Suprapubic skin (tissue), 4 donors: ENCODE measurements around the gene MCF2L2.
"Not testable (repeated sequence)": the region's sequence is repeated elsewhere in the genome, so short reads cannot be mapped to it uniquely, and the experiment has no call there.

ENCODE experiments used
- EP300 ChIP-seq: sonication (generic); formaldehyde crosslinking; IDR thresholded peaks from one replicate; pipeline ENCODE4 v1.6.1; 2017; ENCODE audit warnings: antibody characterized with exemption
- POLR2AphosphoS5 ChIP-seq, 3 donors: sonication (generic); formaldehyde crosslinking; IDR thresholded peaks; one replicate each; pipeline ENCODE4 v1.6.1; 2017; ENCODE audit warnings: antibody characterized with exemption in 3 of 3

GRCh38 chr3:183465710-183466109 lies 37.3 kb upstream of the MCF2L2 start:
- not testable (repeated sequence) for TF ChIP-seq POLR2AphosphoS5 (IDR thresholded peaks at IDR 0.05); EP300
